Keratinocyte (primary cell): ENCODE measurements around the gene ELAVL1. TPM values are rescaled to one million over a fixed set of nuclear protein-coding genes. Genes with fewer than 3 reads are reported as not detected.

Experiments
- DNase-seq: peaks from one replicate; pipeline ENCODE4 v3.0.0-alpha.2; 2011; ENCODE audit warnings: low read depth, missing footprints, low spot score
- FAIRE-seq: peaks from 2 replicates; lab custom pipeline; 2011; peaks lifted over from hg19 to GRCh38; lab: Jason Lieb, UNC
- H2AFZ ChIP-seq: 2 replicates; pipeline ENCODE4 v1.6.0; 2012; ENCODE audit warnings: low read length, control low read depth, inconsistent platforms; ENCODE audit not compliant: control insufficient read depth
- H3K27ac ChIP-seq: 2 replicates; pipeline ENCODE4 v1.5.1; 2011; ENCODE audit warnings: low read length; ENCODE audit not compliant: control insufficient read depth, insufficient read depth
- H3K27me3 ChIP-seq: 3 replicates; pipeline ENCODE4 v1.6.0; 2011; ENCODE audit warnings: low read length; ENCODE audit not compliant: control insufficient read depth, insufficient read depth; ENCODE audit errors: extremely low read depth
- H3K36me3 ChIP-seq, 2 experiments: 2 replicates in 1 of 2; 3 replicates in 1 of 2; pipeline ENCODE4 v1.5.1; 2011; ENCODE audit warnings: low read length in 2 of 2, mild to moderate bottlenecking in 1 of 2; ENCODE audit not compliant: control insufficient read depth in 2 of 2, insufficient read depth in 2 of 2; ENCODE audit errors: extremely low read depth in 1 of 2
- H3K4me1 ChIP-seq: 3 replicates; pipeline ENCODE4 v1.5.1; 2011; ENCODE audit warnings: low read length; ENCODE audit not compliant: control insufficient read depth, insufficient read depth; ENCODE audit errors: extremely low read depth
- H3K4me2 ChIP-seq: 3 replicates; pipeline ENCODE4 v1.6.0; 2011; ENCODE audit warnings: low read depth, low read length; ENCODE audit not compliant: control insufficient read depth, insufficient read depth; ENCODE audit errors: extremely low read depth
- H3K4me3 ChIP-seq, 3 experiments: fragments of 200-600 bp in 1 of 3; sonication (generic) in 1 of 3; 2 replicates in 2 of 3; 3 replicates in 1 of 3; pipeline ENCODE4 v1.5.1; 2011 to 2016; ENCODE audit warnings: low read length in 3 of 3, mild to moderate bottlenecking in 3 of 3, control low read depth in 2 of 3, inconsistent platforms in 1 of 3, low read depth in 1 of 3, mixed read lengths in 1 of 3, mixed run types in 1 of 3, moderate library complexity in 1 of 3; ENCODE audit not compliant: control insufficient read depth in 2 of 3, insufficient read depth in 2 of 3; ENCODE audit errors: extremely low read depth in 1 of 3
- H3K79me2 ChIP-seq: 2 replicates; pipeline ENCODE4 v1.6.0; 2012; ENCODE audit warnings: low read length; ENCODE audit not compliant: control insufficient read depth, insufficient read depth
- H3K9ac ChIP-seq: 3 replicates; pipeline ENCODE4 v1.6.0; 2011; ENCODE audit warnings: low read length; ENCODE audit not compliant: control insufficient read depth, insufficient read depth; ENCODE audit errors: extremely low read depth
- H3K9me1 ChIP-seq: 3 replicates; pipeline ENCODE4 v1.6.0; 2011; ENCODE audit warnings: low read length; ENCODE audit not compliant: control insufficient read depth, insufficient read depth; ENCODE audit errors: extremely low read depth
- H3K9me3 ChIP-seq: 2 replicates; pipeline ENCODE4 v1.5.1; 2012; ENCODE audit warnings: low read depth, low read length; ENCODE audit not compliant: control insufficient read depth
- H4K20me1 ChIP-seq: 3 replicates; pipeline ENCODE4 v1.6.0; 2011; ENCODE audit warnings: low read length; ENCODE audit not compliant: control insufficient read depth, insufficient read depth; ENCODE audit errors: extremely low read depth
- EZH2 ChIP-seq: IDR thresholded peaks from one replicate; pipeline ENCODE4 v1.6.1; 2012; ENCODE audit warnings: inconsistent platforms, mild to moderate bottlenecking, low read length, moderate library complexity
- dilution Hi-C: fragments of 300-500 bp; cut with MboI; formaldehyde crosslinking; loops from one replicate; pipeline ENCODE4 v1.7.0; 2020; ENCODE audit warnings: low sequenced_read_pairs; ENCODE audit not compliant: extremely low pct_ligation_motif_present
- polyA plus RNA-seq, 5 experiments: library from polyadenylated mRNA; depleted of rRNA in 3 of 5; stranded (reverse) in 3 of 5; stranded (forward) in 1 of 5; unstranded in 1 of 5; fragments of >200 nt; gene quantifications; 1 replicate in 1 of 5; 2 replicates in 3 of 5; 3 replicates in 1 of 5; pipeline versions ENCODE4 v1.2.1 to v1.2.3, GENCODE V29; 2011 to 2012; ENCODE audit warnings: missing spikeins in 2 of 5, low read depth in 1 of 5, low replicate concordance in 1 of 5
- TF ChIP-seq, protein P1 (sequence below), 3 experiments: IDR thresholded peaks in 1 of 3; conservative IDR thresholded peaks in 1 of 3; optimal IDR thresholded peaks in 1 of 3; 2 replicates in 2 of 3; 3 replicates in 1 of 3; pipeline versions ENCODE3 to v1.5.1; 2011; ENCODE audit warnings: low read length in 3 of 3, mild to moderate bottlenecking in 3 of 3, moderate library complexity in 2 of 3, control low read depth in 1 of 3, inconsistent platforms in 1 of 3; ENCODE audit not compliant: insufficient read depth in 2 of 3; ENCODE audit errors: extremely low read depth in 1 of 3

ELAVL1 gene
- polyA plus RNA-seq, 1 donor (not counting 4 experiments of a cell fraction or from before 2014, with no cell fraction given), result 46.9 TPM

DNA sequence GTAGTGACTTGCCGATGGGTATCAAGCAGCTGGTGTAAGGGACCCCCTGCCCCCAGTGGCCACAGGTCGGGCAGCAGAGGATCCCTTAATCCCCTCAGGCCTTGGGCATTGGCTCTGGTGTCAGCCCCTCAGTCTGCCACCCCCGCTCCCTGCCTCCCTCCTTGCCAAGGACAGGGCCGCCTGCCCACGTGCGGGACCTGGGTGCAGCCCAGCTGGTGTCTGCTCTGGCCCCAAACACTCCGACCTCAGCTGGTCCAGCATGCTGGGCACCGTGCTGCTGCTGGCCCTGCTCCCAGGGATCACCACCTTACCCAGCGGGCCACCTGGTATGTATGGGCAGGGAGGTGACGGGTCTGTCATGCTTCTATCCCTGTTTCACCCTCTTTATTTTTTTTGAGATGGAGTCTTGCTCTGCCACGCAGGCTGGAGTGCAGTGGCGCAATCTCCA, 90.8 kb downstream of the ELAVL1 start, which contains the start of gene TGFBR3L:
TSS of gene TGFBR3L (plus strand) at position 233 of the 448 bp plus-strand sequence.
- Histone ChIP-seq H3K27ac (no peak within 1 kb of the TSS), H3K36me3 (peaks cover 7 to 11% of the 10 kb centered on the region in 2 experiments), H3K4me3 (no peak within 1 kb of the TSS), H3K9me3 (no peaks in the 10 kb centered on the region), H4K20me1 (no peaks in the 10 kb centered on the region), H3K4me1 (peaks cover 11% of the 10 kb centered on the region), H3K27me3 (peaks cover 24% of the 10 kb centered on the region), H3K79me2 (no peaks in the 10 kb centered on the region), H2AFZ (no peak within 1 kb of the TSS), H3K4me2 (no peak within 1 kb of the TSS), H3K9me1 (no peaks in the 10 kb centered on the region), H3K9ac (no peak within 1 kb of the TSS)
- dilution Hi-C loops, result no loop called here
- no peak for TF ChIP-seq EZH2
- TF ChIP-seq, protein P1, sequence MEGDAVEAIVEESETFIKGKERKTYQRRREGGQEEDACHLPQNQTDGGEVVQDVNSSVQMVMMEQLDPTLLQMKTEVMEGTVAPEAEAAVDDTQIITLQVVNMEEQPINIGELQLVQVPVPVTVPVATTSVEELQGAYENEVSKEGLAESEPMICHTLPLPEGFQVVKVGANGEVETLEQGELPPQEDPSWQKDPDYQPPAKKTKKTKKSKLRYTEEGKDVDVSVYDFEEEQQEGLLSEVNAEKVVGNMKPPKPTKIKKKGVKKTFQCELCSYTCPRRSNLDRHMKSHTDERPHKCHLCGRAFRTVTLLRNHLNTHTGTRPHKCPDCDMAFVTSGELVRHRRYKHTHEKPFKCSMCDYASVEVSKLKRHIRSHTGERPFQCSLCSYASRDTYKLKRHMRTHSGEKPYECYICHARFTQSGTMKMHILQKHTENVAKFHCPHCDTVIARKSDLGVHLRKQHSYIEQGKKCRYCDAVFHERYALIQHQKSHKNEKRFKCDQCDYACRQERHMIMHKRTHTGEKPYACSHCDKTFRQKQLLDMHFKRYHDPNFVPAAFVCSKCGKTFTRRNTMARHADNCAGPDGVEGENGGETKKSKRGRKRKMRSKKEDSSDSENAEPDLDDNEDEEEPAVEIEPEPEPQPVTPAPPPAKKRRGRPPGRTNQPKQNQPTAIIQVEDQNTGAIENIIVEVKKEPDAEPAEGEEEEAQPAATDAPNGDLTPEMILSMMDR (optimal IDR thresholded peaks at IDR 0.05 in 1 of 3, IDR thresholded peaks at IDR 0.05 in 1 of 3, conservative IDR thresholded peaks at IDR 0.05 in 1 of 3; ENCODE audit: extremely low read depth in 1 of 3, insufficient read depth in 2 of 3, low read length in 3 of 3), result no peak
- DNase-seq (no peak), FAIRE-seq (no peak)

DNA sequence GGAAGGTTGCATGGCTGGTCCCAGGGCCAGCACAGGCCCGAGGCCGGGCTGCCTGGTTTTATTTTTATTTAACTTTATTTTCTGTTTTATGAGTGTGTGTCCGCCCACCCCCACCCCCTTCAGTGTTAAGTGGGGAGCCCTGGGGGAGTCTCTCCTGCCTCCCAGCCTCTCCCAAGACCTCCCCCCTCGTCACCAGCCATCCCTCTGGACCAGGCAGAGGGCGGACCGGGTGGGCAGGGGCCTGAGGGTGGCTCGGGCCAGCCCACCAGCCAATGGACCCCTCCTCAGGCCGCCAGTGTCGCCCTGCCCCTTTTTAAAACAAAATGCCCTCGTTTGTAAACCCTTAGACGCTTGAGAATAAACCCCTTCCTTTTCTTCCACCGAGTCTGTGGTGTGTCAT, 91.3 kb downstream of the ELAVL1 start:
- H3K4me3 ChIP-seq, result no peak overlapping the region
- FAIRE-seq, result no peak
- H2AFZ ChIP-seq, result no peak overlapping the region
- no peaks in the 10 kb centered on the region for H3K9me3 ChIP-seq
- H3K36me3 ChIP-seq, result peaks cover 7 to 11% of the 10 kb centered on the region in 2 experiments
- peaks cover 24% of the 10 kb centered on the region for H3K27me3 ChIP-seq
- H3K4me1 ChIP-seq, result peaks cover 9% of the 10 kb centered on the region
- dilution Hi-C loops, result no loop called here
- no peaks in the 10 kb centered on the region for H4K20me1 ChIP-seq
- H3K9ac ChIP-seq, result no peak overlapping the region
- no peak for DNase-seq
- no peak overlapping the region for H3K4me2 ChIP-seq
- no peaks in the 10 kb centered on the region for H3K79me2 ChIP-seq
- TF ChIP-seq, protein P1 (optimal IDR thresholded peaks at IDR 0.05 in 1 of 3, IDR thresholded peaks at IDR 0.05 in 1 of 3, conservative IDR thresholded peaks at IDR 0.05 in 1 of 3; ENCODE audit: extremely low read depth in 1 of 3, insufficient read depth in 2 of 3, low read length in 3 of 3), result no peak
- no peaks in the 10 kb centered on the region for H3K9me1 ChIP-seq
- no peak overlapping the region for H3K27ac ChIP-seq
